Esophagus muscularis mucosa (tissue), 4 donors: ENCODE results near the gene CLPSL1. TPM values are rescaled to one million over a fixed set of nuclear protein-coding genes. Genes with fewer than 3 reads are reported as not detected.

Experiments used
- DNase-seq: peaks from one replicate; pipeline ENCODE4 v3.0.0-alpha.2; 2017; ENCODE audit errors: extremely low spot score
- H3K27ac ChIP-seq, 4 donors: fragments of 200-600 bp; sonication (generic); replicated peaks in 1 of 4; 1 replicate in 3 of 4; 2 replicates in 1 of 4; pipeline ENCODE4 v1.5.1; 2016 to 2019; ENCODE audit warnings: mild to moderate bottlenecking in 1 of 4
- H3K27me3 ChIP-seq, 4 donors: fragments of 200-600 bp; sonication (generic); one replicate each; pipeline versions ENCODE4 v1.5.1 to v1.6.0; 2016 to 2019
- H3K36me3 ChIP-seq, 4 donors: fragments of 200-600 bp; sonication (generic); one replicate each; pipeline ENCODE4 v1.5.1; 2016 to 2019
- H3K4me1 ChIP-seq, 4 donors: fragments of 200-600 bp; sonication (generic); one replicate each; pipeline ENCODE4 v1.5.1; 2016 to 2019
- H3K4me3 ChIP-seq, 4 donors: fragments of 200-600 bp; sonication (generic); 1 replicate in 2 of 4; 2 replicates in 2 of 4; pipeline ENCODE4 v1.5.1; 2016 to 2019; ENCODE audit warnings: mild to moderate bottlenecking in 4 of 4, moderate library complexity in 1 of 4
- H3K9me3 ChIP-seq, 4 donors: fragments of 200-600 bp; sonication (generic); 1 replicate in 3 of 4; 2 replicates in 1 of 4; pipeline ENCODE4 v1.5.1; 2016 to 2019
- CTCF ChIP-seq, 3 experiments: fragments of 200-600 bp in 2 of 3; fragments of 450-650 bp in 1 of 3; sonication (generic) in 2 of 3; IDR thresholded peaks; one replicate each; pipeline ENCODE4 v1.5.1; 2017 to 2019; ENCODE audit warnings: antibody characterized with exemption in 3 of 3, mild to moderate bottlenecking in 2 of 3, moderate library complexity in 1 of 3
- EP300 ChIP-seq: sonication (generic); formaldehyde crosslinking; IDR thresholded peaks from one replicate; pipeline ENCODE4 v1.6.1; 2017; ENCODE audit warnings: antibody characterized with exemption
- POLR2A ChIP-seq: fragments of 450-650 bp; IDR thresholded peaks from one replicate; pipeline ENCODE4 v1.6.1; 2017; ENCODE audit warnings: antibody characterized with exemption, moderate library complexity, mild to moderate bottlenecking, low read depth
- POLR2AphosphoS5 ChIP-seq, 2 donors: sonication (generic); formaldehyde crosslinking; IDR thresholded peaks; one replicate each; pipeline ENCODE4 v1.6.1; 2017; ENCODE audit warnings: antibody characterized with exemption in 2 of 2
- WGBS: methylation state at CpG from one replicate; pipeline ENCODE4 v1.1.5; 2018; 5-methylcytosine and 5-hydroxymethylcytosine counted together
- intact Hi-C: fragments of 100-400 bp; cut with DNase I; formaldehyde crosslinking; loops from one replicate; pipeline ENCODE4 v1.15.1; 2023
- total RNA-seq, 4 donors: library from RNA; depleted of rRNA; stranded (reverse); fragments of >200 nt; gene quantifications; one replicate each; pipeline versions ENCODE4 v1.1.0 to v1.2.1, GENCODE V29; 2016

The CLPSL1 gene
- total RNA-seq, 4 donors from 2014 or later = not detected

GRCh38 chr6:35769211-35769610 lies 11.6 kb upstream of the CLPSL1 start:
- no peak for DNase-seq
- TF ChIP-seq EP300 (no peak), POLR2A (no peak), CTCF (IDR thresholded peaks at IDR 0.05) (no peak), POLR2AphosphoS5 (IDR thresholded peaks at IDR 0.05) (no peak)
- 78% methylated on average over 4 of the region's 4 CpGs for WGBS
- Histone ChIP-seq H3K4me1 (peaks cover 0 to 3% (median 1%) of the 10 kb centered on the region in 4 donors), H3K9me3 (no peaks in the 10 kb centered on the region), H3K4me3 (no peak overlapping the region), H3K27me3 (peaks cover 0 to 43% (median 8%) of the 10 kb centered on the region in 4 donors), H3K27ac (no peak overlapping the region), H3K36me3 (no peaks in the 10 kb centered on the region)
- intact Hi-C loops = no loop called here

- H3K36me3 ChIP-seq = no peaks in the 10 kb centered on the region
- peaks cover 6 to 45% (median 7%) of the 10 kb centered on the region in 4 donors for H3K27me3 ChIP-seq
- H3K9me3 ChIP-seq = no peaks in the 10 kb centered on the region
- H3K27ac ChIP-seq = no peak overlapping the region
- TF ChIP-seq POLR2A = no peak
- no peak for TF ChIP-seq CTCF (IDR thresholded peaks at IDR 0.05)
- TF ChIP-seq EP300 = no peak
- no peak for TF ChIP-seq POLR2AphosphoS5 (IDR thresholded peaks at IDR 0.05)
- no peak overlapping the region for H3K4me3 ChIP-seq
- intact Hi-C loops = no loop called here
- H3K4me1 ChIP-seq = peaks cover 2 to 3% (median 3%) of the 10 kb centered on the region in 4 donors
- WGBS = 43% methylated on average over 3 of the region's 5 CpGs
- DNase-seq = no peak
These were observed 9.5 kb upstream of the CLPSL1 start for GRCh38 chr6:35771343-35771627.

- H3K4me3 ChIP-seq = no peak overlapping the region
- H3K4me1 ChIP-seq = peaks cover 7 to 10% (median 10%) of the 10 kb centered on the region in 4 donors
- H3K27me3 ChIP-seq = peaks cover 8 to 65% (median 13%) of the 10 kb centered on the region in 4 donors
- no peak overlapping the region for H3K27ac ChIP-seq
- H3K36me3 ChIP-seq = no peaks in the 10 kb centered on the region
- no peaks in the 10 kb centered on the region for H3K9me3 ChIP-seq
- intact Hi-C loops = no loop called here
- no peak for TF ChIP-seq EP300
- no peak for TF ChIP-seq POLR2A
- TF ChIP-seq POLR2AphosphoS5 (IDR thresholded peaks at IDR 0.05) = no peak
- TF ChIP-seq CTCF (IDR thresholded peaks at IDR 0.05) = no peak
- WGBS = 89% methylated on average over 10 of the region's 11 CpGs
- DNase-seq = no peak
These were observed 6.6 kb upstream of the CLPSL1 start for GRCh38 chr6:35774116-35774794.

GRCh38 chr6:35775031-35775430 lies 5.8 kb upstream of the CLPSL1 start:
- H3K36me3 ChIP-seq = no peaks in the 10 kb centered on the region
- H3K4me1 ChIP-seq = peaks cover 7 to 10% (median 10%) of the 10 kb centered on the region in 4 donors
- H3K4me3 ChIP-seq = no peak overlapping the region
- peaks cover 8 to 73% (median 13%) of the 10 kb centered on the region in 4 donors for H3K27me3 ChIP-seq
- no peaks in the 10 kb centered on the region for H3K9me3 ChIP-seq
- 66% methylated on average over 6 of the region's 6 CpGs for WGBS
- no peak for DNase-seq
- no peak overlapping the region for H3K27ac ChIP-seq
- intact Hi-C loops = no loop called here
- TF ChIP-seq EP300 = no peak
- no peak for TF ChIP-seq CTCF (IDR thresholded peaks at IDR 0.05)
- no peak for TF ChIP-seq POLR2AphosphoS5 (IDR thresholded peaks at IDR 0.05)
- no peak for TF ChIP-seq POLR2A
